WTC11 (cell line): ENCODE data around the gene ZMIZ1.

ENCODE experiments used
- CTCF ChIP-seq: fragments of 200-600 bp; IDR thresholded peaks from 2 replicates; pipeline ENCODE4 v1.8.0; 2022; ENCODE audit warnings: antibody characterized with exemption
- E2F5 ChIP-seq: sonication (generic); formaldehyde crosslinking; IDR thresholded peaks from 2 replicates; pipeline ENCODE4 v1.8.1; 2022; ENCODE audit warnings: mild to moderate bottlenecking, moderate library complexity, missing genetic modification reagents
- ETV6 ChIP-seq: sonication (generic); formaldehyde crosslinking; IDR thresholded peaks from 2 replicates; pipeline ENCODE4 v1.8.1; 2022; ENCODE audit warnings: mild to moderate bottlenecking, missing genetic modification reagents
- HMGXB4 ChIP-seq: sonication (generic); formaldehyde crosslinking; IDR thresholded peaks from 2 replicates; pipeline ENCODE4 v1.8.1; 2023; ENCODE audit warnings: mild to moderate bottlenecking, moderate library complexity, missing genetic modification reagents
- MYBL2 ChIP-seq: sonication (generic); formaldehyde crosslinking; IDR thresholded peaks from 2 replicates; pipeline ENCODE4 v1.8.1; 2023; ENCODE audit warnings: mild to moderate bottlenecking, moderate library complexity, missing genetic modification reagents
- PREB ChIP-seq: sonication (generic); formaldehyde crosslinking; IDR thresholded peaks from 2 replicates; pipeline ENCODE4 v1.8.1; 2022; ENCODE audit warnings: mild to moderate bottlenecking, missing genetic modification reagents, moderate library complexity, borderline replicate concordance
- SP1 ChIP-seq: sonication (generic); formaldehyde crosslinking; conservative IDR thresholded peaks from 2 replicates; pipeline ENCODE4 v1.8.1; 2022; ENCODE audit warnings: missing genetic modification reagents
- TEAD1 ChIP-seq: sonication (generic); formaldehyde crosslinking; IDR thresholded peaks from 2 replicates; pipeline ENCODE4 v1.8.0; 2022; ENCODE audit warnings: mild to moderate bottlenecking, missing genetic modification reagents
- TP53 ChIP-seq: sonication (generic); formaldehyde crosslinking; IDR thresholded peaks from 2 replicates; pipeline ENCODE4 v1.8.1; 2023; ENCODE audit warnings: mild to moderate bottlenecking, missing genetic modification reagents
- ZNF281 ChIP-seq: sonication (generic); formaldehyde crosslinking; IDR thresholded peaks from 2 replicates; pipeline ENCODE4 v1.8.0; 2023; ENCODE audit warnings: mild to moderate bottlenecking, missing genetic modification reagents

GRCh38 chr10:79024720-79025198, 44.0 kb upstream of the ZMIZ1 start:
- TF ChIP-seq TP53 (CRISPR knock-in tag) (no peak), HMGXB4 (CRISPR knock-in tag) (no peak), CTCF (no peak), MYBL2 (CRISPR knock-in tag) (no peak), ETV6 (no peak), TEAD1 (CRISPR knock-in tag) (no peak), SP1 (no peak), E2F5 (CRISPR knock-in tag) (no peak), PREB (CRISPR knock-in tag) (no peak), ZNF281 (CRISPR knock-in tag) (no peak)
